Measurements from ENCODE around the gene RGS3. TPM values are rescaled to one million over a fixed set of nuclear protein-coding genes. Genes with fewer than 3 reads are reported as not detected.

The RGS3 gene
- total RNA-seq, 1 experiment from 2014 or later: 71.1 TPM

GRCh38 chr9:113624721-113625120 is 161.2 kb downstream of the RGS3 start:
- Mint-ChIP-seq H3K27ac (ENCODE audit: unreplicated experiment) (no peak overlapping the region), H3K36me3 (ENCODE audit: insufficient read depth, unreplicated experiment) (no peaks in the 10 kb centered on the region), H3K27me3 (ENCODE audit: insufficient read depth, unreplicated experiment) (no peaks in the 10 kb centered on the region), H3K4me3 (ENCODE audit: unreplicated experiment) (no peak overlapping the region), H3K4me1 (ENCODE audit: low read depth, unreplicated experiment) (peaks cover 36% of the 10 kb centered on the region), H3K9me3 (ENCODE audit: unreplicated experiment) (no peaks in the 10 kb centered on the region)
- intact Hi-C loops (cut with micrococcal nuclease; ENCODE audit: unreplicated experiment): no loop called here
- peaks cover 39% of the 10 kb centered on the region for H3K4me1 ChIP-seq
- no peak for TF ChIP-seq CTCF (IDR thresholded peaks at IDR 0.05; ENCODE audit: insufficient read depth in 1 of 2, low read depth in 1 of 2, low read length in 1 of 2, severe bottlenecking in 1 of 2, unreplicated experiment in 1 of 2)
- no peaks in the 10 kb centered on the region for H3K36me3 ChIP-seq (ENCODE audit: control insufficient read depth, insufficient read depth, low read length)
- no peak overlapping the region for H3K4me3 ChIP-seq (ENCODE audit: low read depth, low read length)
- ChIA-PET POLR2A (no interaction called here), CTCF (interaction anchor here (1.8 kb wide), 1 partner anchor 33 kb away, joined by 5 read pairs; no protein-coding TSS in a partner anchor)
- H3K9me3 ChIP-seq: no peaks in the 10 kb centered on the region
- DNase-seq: no peak
- BruUV-seq (replicated peaks): no TSS peak
- no peaks in the 10 kb centered on the region for H3K27me3 ChIP-seq (replicated peaks; ENCODE audit: control insufficient read depth, insufficient read depth, low read length)

GRCh38 chr9:113625486-113625885 is 162.0 kb downstream of the RGS3 start:
- peaks cover 32% of the 10 kb centered on the region for H3K4me1 ChIP-seq
- TF ChIP-seq CTCF (IDR thresholded peaks at IDR 0.05; ENCODE audit: insufficient read depth in 1 of 2, low read depth in 1 of 2, low read length in 1 of 2, severe bottlenecking in 1 of 2, unreplicated experiment in 1 of 2): no peak
- Mint-ChIP-seq H3K27ac (ENCODE audit: unreplicated experiment) (no peak overlapping the region), H3K27me3 (ENCODE audit: insufficient read depth, unreplicated experiment) (no peaks in the 10 kb centered on the region), H3K4me3 (ENCODE audit: unreplicated experiment) (no peak overlapping the region), H3K36me3 (ENCODE audit: insufficient read depth, unreplicated experiment) (no peaks in the 10 kb centered on the region), H3K9me3 (ENCODE audit: unreplicated experiment) (no peaks in the 10 kb centered on the region), H3K4me1 (ENCODE audit: low read depth, unreplicated experiment) (peaks cover 28% of the 10 kb centered on the region)
- H3K27me3 ChIP-seq (replicated peaks; ENCODE audit: control insufficient read depth, insufficient read depth, low read length): no peaks in the 10 kb centered on the region
- DNase-seq: no peak
- ChIA-PET POLR2A (no interaction called here), CTCF (interaction anchor here (0.6 to 1.8 kb wide), 3 partner anchors 13 to 255 kb away, joined by 5 to 6 read pairs (median 6); no protein-coding TSS in a partner anchor)
- H3K9me3 ChIP-seq: no peaks in the 10 kb centered on the region
- intact Hi-C loops (cut with micrococcal nuclease; ENCODE audit: unreplicated experiment): no loop called here
- no peak overlapping the region for H3K4me3 ChIP-seq (ENCODE audit: low read depth, low read length)
- BruUV-seq (replicated peaks): no TSS peak
- no peaks in the 10 kb centered on the region for H3K36me3 ChIP-seq (ENCODE audit: control insufficient read depth, insufficient read depth, low read length)

- no TSS peak for BruUV-seq (replicated peaks)
- no peak overlapping the region for H3K4me3 Mint-ChIP-seq (ENCODE audit: unreplicated experiment)
- no peaks in the 10 kb centered on the region for H3K36me3 Mint-ChIP-seq (ENCODE audit: insufficient read depth, unreplicated experiment)
- no peak for TF ChIP-seq CTCF (IDR thresholded peaks at IDR 0.05; ENCODE audit: insufficient read depth in 1 of 2, low read depth in 1 of 2, low read length in 1 of 2, severe bottlenecking in 1 of 2, unreplicated experiment in 1 of 2)
- no peaks in the 10 kb centered on the region for H3K9me3 Mint-ChIP-seq (ENCODE audit: unreplicated experiment)
- H3K36me3 ChIP-seq (ENCODE audit: control insufficient read depth, insufficient read depth, low read length): no peaks in the 10 kb centered on the region
- H3K4me1 Mint-ChIP-seq (ENCODE audit: low read depth, unreplicated experiment): peaks cover 21% of the 10 kb centered on the region
- H3K4me3 ChIP-seq (ENCODE audit: low read depth, low read length): no peak overlapping the region
- DNase-seq: no peak
- no peaks in the 10 kb centered on the region for H3K27me3 Mint-ChIP-seq (ENCODE audit: insufficient read depth, unreplicated experiment)
- H3K27me3 ChIP-seq (replicated peaks; ENCODE audit: control insufficient read depth, insufficient read depth, low read length): no peaks in the 10 kb centered on the region
- H3K9me3 ChIP-seq: no peaks in the 10 kb centered on the region
- no peak overlapping the region for H3K27ac Mint-ChIP-seq (ENCODE audit: unreplicated experiment)
- ChIA-PET CTCF (interaction anchor here (1.8 kb wide), 1 partner anchor 31 kb away, joined by 5 read pairs; no protein-coding TSS in a partner anchor), POLR2A (no interaction called here)
- peaks cover 17% of the 10 kb centered on the region for H3K4me1 ChIP-seq
- intact Hi-C loops (cut with micrococcal nuclease; ENCODE audit: unreplicated experiment): no loop called here
Measured at GRCh38 chr9:113626735-113627495, 163.4 kb downstream of the RGS3 start.
